ENCODE data around the gene TMEM175.
"Not testable (repeated sequence)": the region's sequence is repeated elsewhere in the genome, so short reads cannot be mapped to it uniquely, and the experiment has no call there.

Gene TMEM175

DNA sequence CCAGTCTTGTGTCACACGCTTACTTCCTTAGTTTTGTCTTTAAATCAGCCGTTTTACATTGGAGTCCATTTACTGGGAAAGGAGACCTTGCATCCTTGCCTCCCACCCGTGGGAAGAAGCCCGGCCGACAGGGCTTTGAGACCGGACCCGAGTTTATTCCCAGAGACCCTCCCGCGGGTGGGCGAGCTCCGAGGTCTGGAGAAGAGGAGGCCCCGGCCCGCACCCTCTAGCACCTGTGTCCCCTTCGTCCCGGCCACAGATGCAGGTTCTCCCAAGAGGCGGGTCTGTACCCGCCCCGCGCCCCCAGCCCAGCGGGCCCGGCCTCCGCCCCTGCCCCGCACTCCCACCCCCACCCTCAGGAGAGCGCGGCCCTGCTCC, 64.7 kb downstream of the TMEM175 start:
- ChIA-PET CTCF (no interaction called here), POLR2A (no interaction called here)
- DNase-seq (ENCODE audit: extremely low spot score): no peak
- TF ChIP-seq, protein P1, sequence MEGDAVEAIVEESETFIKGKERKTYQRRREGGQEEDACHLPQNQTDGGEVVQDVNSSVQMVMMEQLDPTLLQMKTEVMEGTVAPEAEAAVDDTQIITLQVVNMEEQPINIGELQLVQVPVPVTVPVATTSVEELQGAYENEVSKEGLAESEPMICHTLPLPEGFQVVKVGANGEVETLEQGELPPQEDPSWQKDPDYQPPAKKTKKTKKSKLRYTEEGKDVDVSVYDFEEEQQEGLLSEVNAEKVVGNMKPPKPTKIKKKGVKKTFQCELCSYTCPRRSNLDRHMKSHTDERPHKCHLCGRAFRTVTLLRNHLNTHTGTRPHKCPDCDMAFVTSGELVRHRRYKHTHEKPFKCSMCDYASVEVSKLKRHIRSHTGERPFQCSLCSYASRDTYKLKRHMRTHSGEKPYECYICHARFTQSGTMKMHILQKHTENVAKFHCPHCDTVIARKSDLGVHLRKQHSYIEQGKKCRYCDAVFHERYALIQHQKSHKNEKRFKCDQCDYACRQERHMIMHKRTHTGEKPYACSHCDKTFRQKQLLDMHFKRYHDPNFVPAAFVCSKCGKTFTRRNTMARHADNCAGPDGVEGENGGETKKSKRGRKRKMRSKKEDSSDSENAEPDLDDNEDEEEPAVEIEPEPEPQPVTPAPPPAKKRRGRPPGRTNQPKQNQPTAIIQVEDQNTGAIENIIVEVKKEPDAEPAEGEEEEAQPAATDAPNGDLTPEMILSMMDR (IDR thresholded peaks at IDR 0.05; ENCODE audit: control extremely low read depth, extremely low read depth, low read depth, missing control alignments): no peak

DNA sequence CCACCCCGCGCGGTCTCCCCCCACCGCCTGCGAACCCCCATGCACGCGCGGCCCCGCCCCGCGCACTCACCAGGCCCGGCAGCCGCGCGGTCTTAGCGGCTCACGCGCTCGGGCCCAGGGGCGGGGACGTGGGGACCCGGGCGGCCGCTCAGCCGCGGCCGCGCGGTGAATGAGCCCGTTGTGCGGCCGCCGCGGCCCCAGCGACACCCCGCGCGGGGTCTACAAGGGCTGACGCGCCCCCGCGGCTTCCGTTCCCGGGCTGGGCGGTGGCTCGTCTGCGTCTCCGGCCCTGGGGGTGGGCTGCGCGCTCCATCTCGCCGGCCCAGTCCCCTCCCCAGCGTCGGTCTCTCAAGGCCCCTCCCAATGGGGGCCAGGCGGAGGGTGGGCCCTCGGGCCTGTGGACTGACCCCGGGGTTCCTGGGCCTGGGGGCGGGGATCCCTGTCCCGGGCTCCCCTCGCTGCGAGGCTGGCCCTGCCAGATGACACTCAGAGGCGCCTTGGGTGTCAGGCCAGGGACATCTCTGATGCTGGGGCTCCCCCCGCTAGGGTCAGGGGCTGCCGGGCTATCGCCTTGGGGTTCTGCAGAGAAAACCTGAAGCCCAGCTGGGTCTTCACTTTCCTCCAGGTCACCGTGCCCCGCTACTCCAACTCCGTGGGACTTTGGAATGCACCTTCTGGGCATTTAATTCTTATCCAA, 65.3 kb downstream of the TMEM175 start:
- CTCF ChIA-PET: no interaction called here
- TF ChIP-seq, protein P1 (IDR thresholded peaks at IDR 0.05; ENCODE audit: control extremely low read depth, extremely low read depth, low read depth, missing control alignments): no peak

DNA sequence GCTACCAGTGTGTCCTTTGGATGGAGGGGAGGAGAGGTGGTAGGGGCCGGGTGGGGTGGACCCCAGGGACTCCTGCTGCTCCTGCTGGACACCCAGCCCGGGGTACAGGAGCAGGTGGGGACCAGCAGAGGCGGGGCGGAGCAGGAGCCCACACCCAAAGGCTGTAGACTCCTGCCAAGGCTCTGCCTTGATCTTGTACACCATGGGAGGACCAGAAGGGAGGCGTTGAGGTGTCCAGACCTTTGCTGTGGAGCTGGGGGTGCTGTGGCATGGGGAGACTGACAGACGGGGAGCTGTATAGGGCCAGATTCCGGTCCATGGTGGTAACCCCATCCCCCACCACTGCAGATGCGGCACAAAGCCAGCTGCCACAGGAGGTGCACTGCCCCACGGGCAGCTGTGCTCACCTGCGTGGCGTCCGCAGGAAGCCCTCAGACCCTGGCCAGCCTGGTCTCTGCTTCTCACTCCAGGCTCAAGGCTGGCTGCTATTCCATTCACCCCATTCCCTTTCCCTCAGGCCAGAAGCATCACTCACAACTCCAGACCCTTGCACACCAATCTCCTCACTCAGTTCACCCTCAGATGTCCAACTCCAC, 65.9 kb downstream of the TMEM175 start:
- CTCF ChIA-PET: interaction anchor here (1.2 kb wide), 1 partner anchor 10 kb away, joined by 6 read pairs; the partner anchor contains the start of gene IDUA
- TF ChIP-seq, protein P1 (IDR thresholded peaks at IDR 0.05; ENCODE audit: control extremely low read depth, extremely low read depth, low read depth, missing control alignments): no peak
- DNase-seq (ENCODE audit: extremely low spot score): no peak
- POLR2A ChIA-PET: no interaction called here

More for the DNA sequence above, 65.3 kb downstream of the TMEM175 start:
- DNase-seq (ENCODE audit: extremely low spot score): no peak
- POLR2A ChIA-PET: no interaction called here

DNA sequence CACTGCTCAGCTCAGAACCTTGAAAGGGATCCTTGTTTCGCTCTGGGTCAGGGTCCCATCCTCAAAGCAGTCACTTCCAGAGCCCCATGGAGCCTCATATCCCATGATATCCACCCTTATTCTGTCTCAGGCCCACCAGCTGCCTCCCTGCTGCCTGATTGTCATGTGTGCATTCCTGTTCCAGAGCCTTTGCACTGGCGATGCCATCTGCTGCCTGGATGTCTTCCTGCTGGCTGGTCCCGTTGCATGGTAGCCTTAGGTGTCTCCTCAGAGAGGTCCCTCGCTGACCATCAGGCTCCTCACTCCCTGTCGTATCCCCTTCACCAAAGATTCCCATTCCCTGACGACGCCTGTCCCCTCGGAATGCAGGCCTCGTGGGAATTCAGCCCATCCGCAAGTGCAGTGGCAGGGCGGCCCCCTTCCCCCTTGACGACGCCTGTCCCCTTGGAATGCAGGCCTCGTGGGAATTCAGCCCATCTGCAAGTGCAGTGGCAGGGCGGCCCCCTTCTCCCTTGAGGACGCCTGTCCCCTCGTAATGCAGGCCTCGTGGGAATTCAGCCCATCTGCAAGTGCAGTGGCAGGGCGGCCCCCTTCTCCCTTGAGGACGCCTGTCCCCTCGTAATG, 67.1 kb downstream of the TMEM175 start:
- DNase-seq (ENCODE audit: extremely low spot score); POLR2A ChIA-PET: not testable (repeated sequence)
- CTCF ChIA-PET: interaction anchor here (1.2 kb wide), 1 partner anchor 12 kb away, joined by 6 read pairs; the partner anchor contains the start of gene IDUA

DNA sequence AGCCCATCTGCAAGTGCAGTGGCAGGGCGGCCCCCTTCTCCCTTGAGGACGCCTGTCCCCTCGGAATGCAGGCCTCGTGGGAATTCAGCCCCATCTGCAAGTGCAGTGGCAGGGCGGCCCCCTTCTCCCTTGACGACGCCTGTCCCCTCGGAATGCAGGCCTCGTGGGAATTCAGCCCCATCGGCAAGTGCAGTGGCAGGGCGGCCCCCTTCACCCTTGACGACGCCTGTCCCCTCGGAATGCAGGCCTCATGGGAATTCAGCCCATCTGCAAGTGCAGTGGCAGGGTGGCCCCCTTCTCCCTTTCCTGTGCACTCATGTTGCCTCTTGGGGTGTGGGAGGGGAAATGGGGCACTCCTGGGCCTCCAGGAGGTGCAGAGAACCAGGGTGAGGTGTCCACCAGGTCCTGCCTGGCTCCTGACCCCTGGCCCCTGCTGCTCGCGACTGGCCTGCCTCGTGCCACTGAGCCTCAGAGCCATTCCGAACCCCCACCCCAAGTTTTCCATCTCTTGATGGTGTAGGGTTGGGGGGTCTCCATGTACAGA, 67.7 kb downstream of the TMEM175 start:
- ChIA-PET POLR2A (no interaction called here), CTCF (no interaction called here)
- TF ChIP-seq, protein P1 (IDR thresholded peaks at IDR 0.05; ENCODE audit: control extremely low read depth, extremely low read depth, low read depth, missing control alignments): no peak
- DNase-seq (ENCODE audit: extremely low spot score): no peak

DNA sequence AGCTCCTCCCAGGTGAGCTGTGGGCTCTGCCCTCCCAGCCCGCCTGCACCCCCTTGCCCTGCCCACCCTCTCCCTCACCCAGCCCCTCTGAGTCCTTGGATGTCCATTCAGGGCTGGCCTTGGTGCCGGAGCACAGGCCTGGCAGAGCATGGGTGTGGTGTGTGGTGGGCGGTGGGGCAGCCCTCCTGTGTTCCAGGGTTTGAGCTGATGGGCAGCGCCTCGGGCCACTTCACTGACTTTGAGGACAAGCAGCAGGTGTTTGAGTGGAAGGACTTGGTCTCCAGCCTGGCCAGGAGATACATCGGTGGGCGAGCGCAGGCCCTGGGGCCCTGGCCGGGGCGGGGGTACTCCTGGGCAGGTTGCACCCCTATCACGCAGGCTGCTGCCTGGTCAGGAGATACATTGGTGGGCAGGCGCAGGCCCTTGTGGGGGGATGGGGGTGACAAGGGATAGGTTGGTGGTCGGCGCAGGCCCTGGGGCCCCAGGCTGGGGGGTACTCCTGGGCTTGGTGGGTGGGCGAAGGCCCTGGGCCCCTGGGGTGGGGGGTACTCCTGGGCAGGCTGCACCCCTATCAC, 68.5 kb downstream of the TMEM175 start:
- DNase-seq (ENCODE audit: extremely low spot score): no peak
- ChIA-PET POLR2A (no interaction called here), CTCF (no interaction called here)
- TF ChIP-seq, protein P1 (IDR thresholded peaks at IDR 0.05; ENCODE audit: control extremely low read depth, extremely low read depth, low read depth, missing control alignments): no peak
